Measurements from ENCODE around the gene PDE4C. TPM values are rescaled to one million over a fixed set of nuclear protein-coding genes. Genes with fewer than 3 reads are reported as not detected.

The PDE4C gene
- under 1 TPM in 3 of 4 donors, not detected in 1; under 0.01 to 0.60 (median 0.59) TPM for total RNA-seq

- Histone ChIP-seq H3K9me3 (no peaks in the 10 kb centered on the region), H3K36me3 (no peaks in the 10 kb centered on the region), H3K27ac (peak within 1 kb of the TSS in 2 of 4 donors; percentile 17 to 46), H3K27me3 (peaks cover 0 to 75% of the 10 kb centered on the region in 2 donors), H3K4me1 (peaks cover 0 to 29% (median 17%) of the 10 kb centered on the region in 4 donors), H3K4me3 (no peak within 1 kb of the TSS)
- no peak for DNase-seq (ENCODE audit: low spot score in 2 of 2)
- TF ChIP-seq POLR2A (IDR thresholded peaks at IDR 0.05): no peak
- TF ChIP-seq EP300 (IDR thresholded peaks at IDR 0.05): no peak
- TF ChIP-seq, protein P1, sequence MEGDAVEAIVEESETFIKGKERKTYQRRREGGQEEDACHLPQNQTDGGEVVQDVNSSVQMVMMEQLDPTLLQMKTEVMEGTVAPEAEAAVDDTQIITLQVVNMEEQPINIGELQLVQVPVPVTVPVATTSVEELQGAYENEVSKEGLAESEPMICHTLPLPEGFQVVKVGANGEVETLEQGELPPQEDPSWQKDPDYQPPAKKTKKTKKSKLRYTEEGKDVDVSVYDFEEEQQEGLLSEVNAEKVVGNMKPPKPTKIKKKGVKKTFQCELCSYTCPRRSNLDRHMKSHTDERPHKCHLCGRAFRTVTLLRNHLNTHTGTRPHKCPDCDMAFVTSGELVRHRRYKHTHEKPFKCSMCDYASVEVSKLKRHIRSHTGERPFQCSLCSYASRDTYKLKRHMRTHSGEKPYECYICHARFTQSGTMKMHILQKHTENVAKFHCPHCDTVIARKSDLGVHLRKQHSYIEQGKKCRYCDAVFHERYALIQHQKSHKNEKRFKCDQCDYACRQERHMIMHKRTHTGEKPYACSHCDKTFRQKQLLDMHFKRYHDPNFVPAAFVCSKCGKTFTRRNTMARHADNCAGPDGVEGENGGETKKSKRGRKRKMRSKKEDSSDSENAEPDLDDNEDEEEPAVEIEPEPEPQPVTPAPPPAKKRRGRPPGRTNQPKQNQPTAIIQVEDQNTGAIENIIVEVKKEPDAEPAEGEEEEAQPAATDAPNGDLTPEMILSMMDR (IDR thresholded peaks at IDR 0.05): no peak
- 0 to 3% methylated on average over 31 to 38 of the region's 51 CpGs for WGBS, 2 donors
Observed at GRCh38 chr19:18225702-18226468, at the start of gene PDE4C. Gene PDE4C (minus strand): TSS chr19:18226438. CDS start chr19:18226415, 23 bp downstream.

DNA sequence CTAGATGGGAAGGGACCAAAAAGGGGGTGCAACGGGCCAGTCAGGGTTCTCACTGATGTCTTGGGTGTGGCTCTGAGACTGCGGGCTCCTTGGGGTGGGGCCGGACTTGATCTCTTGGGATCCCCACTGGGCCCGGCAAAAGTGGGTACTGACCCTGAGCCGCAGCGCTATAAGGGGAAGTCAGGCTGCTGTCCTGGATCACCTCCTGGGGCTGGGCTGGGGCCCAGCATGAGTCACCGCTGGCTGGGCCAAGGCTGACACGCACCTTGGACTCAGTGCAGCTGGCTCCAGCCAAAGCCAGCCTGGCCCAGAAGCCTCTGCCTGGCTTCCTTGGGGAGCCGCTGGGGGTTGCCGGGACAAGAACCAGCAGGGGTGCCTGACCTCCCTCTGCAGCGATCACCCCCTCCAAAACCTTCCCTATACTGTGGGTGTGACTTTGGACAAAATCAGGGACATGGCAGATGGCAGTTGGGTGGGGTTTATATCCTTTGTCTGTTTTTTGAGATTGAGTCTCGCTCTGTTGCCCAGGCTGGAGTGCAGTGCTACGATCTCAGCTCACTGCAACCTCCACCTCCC, 48.6 kb upstream of the PDE4C start:
- 22 to 28% methylated on average over 13 of the region's 13 CpGs for WGBS, 2 donors
- Histone ChIP-seq H3K36me3 (peaks cover 0 to 19% (median 0%) of the 10 kb centered on the region in 3 donors), H3K27ac (peak overlapping the region; percentile 37 to 88 (median 78)), H3K4me1 (peaks cover 0 to 78% (median 53%) of the 10 kb centered on the region in 4 donors), H3K9me3 (no peaks in the 10 kb centered on the region), H3K4me3 (no peak overlapping the region), H3K27me3 (no peaks in the 10 kb centered on the region)
- DNase-seq (ENCODE audit: low spot score in 2 of 2): peak; percentile 76
- TF ChIP-seq, protein P1 (IDR thresholded peaks at IDR 0.05): peak in 2 of 5 experiments; percentile 17 to 41
- TF ChIP-seq POLR2A (IDR thresholded peaks at IDR 0.05): no peak
- peak; percentile 63 to 81 for TF ChIP-seq EP300 (IDR thresholded peaks at IDR 0.05)

GRCh38 chr19:18274219-18274780, 48.1 kb upstream of the PDE4C start, which contains the start of gene IQCN:
Gene IQCN (minus strand): TSS chr19:18274452. CDS start chr19:18269478, 4,974 bp downstream.
- Histone ChIP-seq H3K4me3 (no peak within 1 kb of the TSS), H3K36me3 (peaks cover 0 to 20% (median 0%) of the 10 kb centered on the region in 3 donors), H3K9me3 (no peaks in the 10 kb centered on the region), H3K27me3 (no peaks in the 10 kb centered on the region), H3K27ac (peak within 1 kb of the TSS; percentile 37 to 88 (median 78)), H3K4me1 (peaks cover 0 to 78% (median 53%) of the 10 kb centered on the region in 4 donors)
- TF ChIP-seq POLR2A (IDR thresholded peaks at IDR 0.05) (no peak), EP300 (IDR thresholded peaks at IDR 0.05) (no peak)
- TF ChIP-seq, protein P1 (IDR thresholded peaks at IDR 0.05): no peak
- no peak for DNase-seq (ENCODE audit: low spot score in 2 of 2)
- 64 to 77% methylated on average over 8 to 9 of the region's 9 CpGs for WGBS, 2 donors

DNA sequence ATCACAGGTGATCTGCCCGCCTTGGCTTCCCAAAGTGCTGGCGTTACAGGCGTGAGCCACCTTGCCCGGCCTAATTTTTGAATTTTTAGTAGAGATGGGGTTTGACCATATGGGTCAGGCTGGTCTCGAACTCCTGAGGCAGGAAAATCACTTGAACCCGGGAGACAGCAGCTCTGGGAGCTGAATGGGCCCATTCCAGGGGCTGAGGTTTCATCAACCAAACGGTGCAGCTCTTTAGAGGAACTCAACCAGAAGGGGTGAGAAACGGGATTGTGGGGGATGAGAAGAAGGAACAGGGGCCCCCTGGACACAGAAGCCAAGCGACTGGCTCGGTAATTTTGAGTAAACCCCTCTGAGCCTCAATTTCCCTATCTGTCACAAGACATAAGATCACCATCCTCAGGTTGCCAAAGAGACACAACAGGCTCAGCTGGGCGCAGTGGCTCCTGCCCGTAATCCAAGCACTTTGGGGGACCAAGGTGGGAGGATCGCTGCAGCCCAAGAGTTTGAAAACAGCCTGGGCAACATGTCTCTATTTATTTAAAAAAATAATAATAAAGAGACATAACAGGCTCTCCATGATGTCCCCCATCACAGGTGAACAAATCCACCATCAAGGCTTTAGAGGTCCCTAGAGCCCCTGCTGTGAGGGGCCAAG, 47.5 kb upstream of the PDE4C start:
- TF ChIP-seq, protein P1 (IDR thresholded peaks at IDR 0.05): no peak
- TF ChIP-seq POLR2A (IDR thresholded peaks at IDR 0.05) (no peak), EP300 (IDR thresholded peaks at IDR 0.05) (no peak)
- H3K9me3 ChIP-seq: no peaks in the 10 kb centered on the region
- DNase-seq (ENCODE audit: low spot score in 2 of 2): no peak
- H3K27ac ChIP-seq: peak overlapping the region; percentile 31 to 88 (median 78)
- H3K27me3 ChIP-seq: no peaks in the 10 kb centered on the region
- H3K4me1 ChIP-seq: peaks cover 0 to 73% (median 48%) of the 10 kb centered on the region in 4 donors
- WGBS, 2 donors: 94 to 96% methylated on average over 13 of the region's 13 CpGs
- no peak overlapping the region for H3K4me3 ChIP-seq
- H3K36me3 ChIP-seq: peaks cover 0 to 20% (median 5%) of the 10 kb centered on the region in 3 donors

All from tibial nerve (tissue), 4 donors.